Activated CD4-positive, alpha-beta T cell treated with anti-CD3 and anti-CD28 coated beads, Interleukin-2, amount 10 ng/mL, durations not matched to agents 24 days and 14 days (primary cell): Measurements from ENCODE around the gene MAN2A1. TPM values are rescaled to one million over a fixed set of nuclear protein-coding genes. Genes with fewer than 3 reads are reported as not detected.
"Not testable (repeated sequence)": the region's sequence is repeated elsewhere in the genome, so short reads cannot be mapped to it uniquely, and the experiment has no call there.

Experiments
- DNase-seq: peaks from one replicate; pipeline ENCODE4 v3.0.0; 2022
- H3K27ac Mint-ChIP-seq: one replicate; pipeline ENCODE4 v1.8.0; 2022; ENCODE audit warnings: mild to moderate bottlenecking, mixed read lengths
- H3K27me3 Mint-ChIP-seq: one replicate; pipeline ENCODE4 v1.8.0; 2022; ENCODE audit warnings: mixed read lengths
- H3K36me3 Mint-ChIP-seq: one replicate; pipeline ENCODE4 v1.8.0; 2022; ENCODE audit warnings: low read depth, mild to moderate bottlenecking, mixed read lengths
- H3K4me1 Mint-ChIP-seq: one replicate; pipeline ENCODE4 v1.8.0; 2021; ENCODE audit warnings: mixed read lengths
- H3K4me3 Mint-ChIP-seq: one replicate; pipeline ENCODE4 v1.8.0; 2022; ENCODE audit warnings: mild to moderate bottlenecking, moderate library complexity, mixed read lengths
- H3K9me3 Mint-ChIP-seq: one replicate; pipeline ENCODE4 v1.8.0; 2021; ENCODE audit warnings: mixed read lengths
- intact Hi-C: fragments of 100-400 bp; cut with micrococcal nuclease; formaldehyde crosslinking; loops from one replicate; pipeline ENCODE4 v1.15.1; 2023
- total RNA-seq: library from RNA; stranded (reverse); gene quantifications from 2 replicates; pipeline ENCODE4 v1.2.3, GENCODE V29; 2022

The MAN2A1 gene
- total RNA-seq, 1 donor from 2014 or later, result 32.9 TPM

DNA sequence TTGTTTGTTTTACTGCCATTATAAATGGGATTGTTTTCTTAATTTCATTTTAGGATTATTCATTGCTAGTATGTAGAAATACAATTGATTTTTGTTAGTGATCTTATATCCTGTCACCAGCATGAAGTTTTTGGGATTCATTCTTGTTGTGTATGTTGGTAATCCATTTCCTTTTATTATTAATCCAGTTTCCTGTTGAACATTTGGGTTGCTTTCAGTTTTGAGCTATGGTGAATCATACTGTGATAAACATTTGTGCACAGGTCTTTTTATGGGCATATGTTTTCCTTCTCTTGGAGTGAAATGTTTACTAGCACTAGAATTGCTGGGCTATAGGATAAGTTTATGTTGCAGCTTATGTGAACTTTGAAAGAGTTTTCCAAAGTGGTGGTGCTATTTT, 69.6 kb downstream of the MAN2A1 start:
- intact Hi-C loops, result no loop called here
- Mint-ChIP-seq H3K36me3 (peaks cover 42% of the 10 kb centered on the region), H3K27ac (no peak overlapping the region), H3K4me1 (peaks cover 15% of the 10 kb centered on the region), H3K9me3 (peaks cover 9% of the 10 kb centered on the region), H3K27me3 (no peaks in the 10 kb centered on the region), H3K4me3 (no peak overlapping the region)
- DNase-seq, result no peak

DNA sequence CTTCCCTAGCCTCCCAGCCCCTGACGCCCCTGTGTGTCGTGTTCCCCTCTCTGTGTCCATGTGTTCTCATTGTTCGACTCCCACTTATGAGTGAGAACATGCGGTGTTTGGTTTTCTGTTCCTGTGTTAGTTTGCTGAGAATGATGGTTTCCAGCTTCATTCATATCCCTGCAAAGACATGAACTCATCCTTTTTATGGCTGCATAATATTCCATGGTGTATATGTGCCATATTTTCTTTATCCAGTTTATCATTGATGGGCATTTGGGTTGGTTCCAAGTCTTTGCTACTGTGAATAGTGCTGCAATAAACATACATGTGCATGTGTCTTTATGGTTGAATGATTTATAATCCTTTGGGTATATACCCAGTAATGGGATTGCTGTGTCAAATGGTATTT, 70.4 kb downstream of the MAN2A1 start:
- H3K9me3 Mint-ChIP-seq, H3K27ac Mint-ChIP-seq, DNase-seq, intact Hi-C loops, H3K27me3 Mint-ChIP-seq, H3K4me3 Mint-ChIP-seq: not testable (repeated sequence)
- peaks cover 15% of the 10 kb centered on the region for H3K4me1 Mint-ChIP-seq
- peaks cover 45% of the 10 kb centered on the region for H3K36me3 Mint-ChIP-seq

DNA sequence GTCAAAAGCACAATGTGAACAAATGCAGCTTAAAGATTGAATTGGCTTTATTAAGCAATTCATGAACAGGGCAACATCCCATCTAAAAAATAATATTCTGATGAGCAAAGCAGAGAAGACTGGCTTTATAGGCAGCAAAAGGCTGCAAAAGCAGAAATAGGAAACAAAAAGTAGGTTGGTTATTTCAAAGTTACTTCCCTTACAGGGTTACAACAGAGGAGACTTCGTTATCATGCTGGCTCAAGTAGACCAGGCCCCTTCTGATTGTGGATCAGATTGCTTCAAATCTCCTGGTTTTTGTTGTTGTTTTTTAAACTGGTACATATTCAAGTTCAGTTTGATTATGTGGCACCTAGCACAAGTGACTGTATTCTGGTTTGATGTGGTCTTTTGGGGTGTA, 73.1 kb downstream of the MAN2A1 start:
- Mint-ChIP-seq H3K36me3 (peaks cover 37% of the 10 kb centered on the region), H3K4me3 (no peak overlapping the region), H3K27me3 (no peaks in the 10 kb centered on the region), H3K9me3 (peaks cover 9% of the 10 kb centered on the region), H3K4me1 (peaks cover 12% of the 10 kb centered on the region), H3K27ac (no peak overlapping the region)
- no peak for DNase-seq
- intact Hi-C loops, result no loop called here

DNA sequence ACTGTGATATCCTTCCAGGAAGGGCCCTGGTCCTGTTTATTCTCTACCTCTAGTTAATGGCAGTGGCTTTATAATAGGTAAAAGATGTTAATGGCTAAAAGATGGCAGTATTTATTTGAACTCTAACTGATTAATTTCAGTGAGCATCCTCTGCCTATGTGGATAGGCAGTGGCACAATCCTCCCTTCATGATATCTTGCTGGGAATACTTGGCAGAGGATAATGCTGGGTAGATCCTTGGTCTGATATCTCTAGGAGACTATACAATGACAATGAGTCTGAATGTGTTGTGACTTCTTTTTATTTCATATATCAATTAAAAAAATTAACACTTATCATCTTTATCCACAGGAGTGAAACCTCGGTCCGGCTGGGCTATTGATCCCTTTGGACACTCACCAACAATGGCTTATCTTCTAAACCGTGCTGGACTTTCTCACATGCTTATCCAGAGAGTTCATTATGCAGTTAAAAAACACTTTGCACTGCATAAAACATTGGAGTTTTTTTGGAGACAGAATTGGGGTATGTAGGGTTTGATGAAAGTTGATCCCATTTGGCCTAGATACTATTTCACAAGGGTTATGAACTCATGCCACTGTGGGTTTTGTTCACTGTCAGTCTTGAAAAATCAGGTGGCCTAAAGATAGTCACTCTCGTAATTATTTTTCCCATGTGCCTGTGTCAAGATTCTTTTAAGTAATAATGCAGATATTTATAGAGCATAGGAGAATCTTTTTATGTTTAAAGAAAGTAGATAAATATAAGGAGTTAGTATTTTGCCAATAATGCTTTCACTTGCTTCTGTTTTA, 77.7 kb downstream of the MAN2A1 start:
- no peak overlapping the region for H3K27ac Mint-ChIP-seq
- intact Hi-C loops, result no loop called here
- peaks cover 5% of the 10 kb centered on the region for H3K4me1 Mint-ChIP-seq
- no peaks in the 10 kb centered on the region for H3K9me3 Mint-ChIP-seq
- H3K4me3 Mint-ChIP-seq, result no peak overlapping the region
- DNase-seq, result no peak
- no peaks in the 10 kb centered on the region for H3K27me3 Mint-ChIP-seq
- H3K36me3 Mint-ChIP-seq, result peaks cover 36% of the 10 kb centered on the region

DNA sequence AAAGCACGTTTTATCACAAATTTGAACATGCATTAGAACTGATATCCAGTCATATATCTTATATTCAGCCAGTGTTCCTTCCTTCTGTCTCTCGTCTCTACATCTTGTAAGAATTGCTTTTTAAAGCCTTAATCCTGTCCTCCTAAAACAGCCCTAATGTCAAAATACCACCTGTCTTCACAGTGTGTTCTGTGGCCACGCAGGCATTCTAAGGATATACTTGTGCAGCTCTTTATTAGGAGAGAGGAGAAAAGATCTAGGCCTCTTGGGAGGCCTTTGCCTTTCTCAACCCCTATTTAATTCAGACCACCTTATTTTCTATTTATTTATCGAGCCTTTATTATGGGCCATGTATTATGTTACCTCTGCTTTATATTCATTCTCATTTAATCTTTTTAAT, 78.3 kb downstream of the MAN2A1 start:
- Mint-ChIP-seq H3K36me3 (peaks cover 35% of the 10 kb centered on the region), H3K9me3 (no peaks in the 10 kb centered on the region), H3K4me1 (peaks cover 5% of the 10 kb centered on the region), H3K27me3 (no peaks in the 10 kb centered on the region), H3K4me3 (no peak overlapping the region), H3K27ac (no peak overlapping the region)
- no peak for DNase-seq
- intact Hi-C loops, result no loop called here

DNA sequence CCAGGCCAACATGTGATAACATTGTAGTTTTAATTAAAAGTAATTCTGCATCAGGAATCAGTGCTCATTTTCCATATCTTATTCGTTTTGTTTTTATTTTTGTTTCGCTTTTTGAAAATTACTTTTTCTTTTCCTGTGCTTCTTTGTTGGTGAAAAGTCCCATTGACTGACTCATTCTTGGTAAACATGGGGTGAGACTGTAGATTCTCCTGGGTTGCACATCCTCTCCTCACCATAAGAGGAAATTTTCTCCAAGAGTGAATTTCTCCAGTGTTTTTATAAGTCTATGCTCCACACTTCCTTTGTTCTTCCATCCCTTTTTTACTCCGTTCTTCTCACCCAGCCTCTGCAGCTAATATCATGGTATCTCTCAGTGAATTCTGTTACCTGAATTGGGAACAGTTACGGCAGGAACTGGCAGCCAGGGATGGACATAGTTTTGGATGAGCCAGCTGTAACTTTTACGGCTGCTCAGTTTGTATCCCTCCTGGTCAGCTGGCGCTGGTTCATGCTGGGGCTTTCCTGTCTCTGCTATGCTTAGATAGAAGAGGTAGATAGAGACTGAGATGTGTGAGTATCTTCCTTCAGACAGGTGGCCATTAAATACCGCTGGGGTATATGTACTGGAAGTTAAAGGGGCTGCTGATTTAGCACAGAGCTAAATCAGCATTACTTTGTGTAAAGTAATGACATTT, 80.0 kb downstream of the MAN2A1 start:
- peaks cover 5% of the 10 kb centered on the region for H3K4me1 Mint-ChIP-seq
- no peaks in the 10 kb centered on the region for H3K9me3 Mint-ChIP-seq
- H3K27me3 Mint-ChIP-seq, result no peaks in the 10 kb centered on the region
- intact Hi-C loops, result no loop called here
- no peak overlapping the region for H3K27ac Mint-ChIP-seq
- H3K4me3 Mint-ChIP-seq, result no peak overlapping the region
- no peak for DNase-seq
- H3K36me3 Mint-ChIP-seq, result peaks cover 33% of the 10 kb centered on the region

DNA sequence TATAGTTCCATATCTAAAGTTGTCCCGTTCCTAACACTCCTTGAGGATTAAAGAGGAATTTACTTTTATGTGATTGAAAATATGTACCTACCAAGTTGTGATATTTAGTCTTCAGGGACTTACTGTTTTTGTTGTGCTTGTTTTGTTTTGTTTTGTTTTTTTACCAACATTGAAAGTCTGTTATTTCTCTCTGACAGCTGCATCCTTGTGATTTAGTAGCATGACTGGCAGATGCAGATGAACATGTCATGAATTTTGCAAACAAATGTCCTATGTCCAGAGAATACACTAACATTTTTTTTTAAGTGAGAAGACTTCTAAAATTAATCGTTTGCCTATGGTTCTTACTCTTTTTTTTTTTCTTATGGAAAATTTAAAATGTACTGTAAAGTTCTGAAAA, 85.4 kb downstream of the MAN2A1 start:
- H3K36me3 Mint-ChIP-seq, result peaks cover 38% of the 10 kb centered on the region

DNA sequence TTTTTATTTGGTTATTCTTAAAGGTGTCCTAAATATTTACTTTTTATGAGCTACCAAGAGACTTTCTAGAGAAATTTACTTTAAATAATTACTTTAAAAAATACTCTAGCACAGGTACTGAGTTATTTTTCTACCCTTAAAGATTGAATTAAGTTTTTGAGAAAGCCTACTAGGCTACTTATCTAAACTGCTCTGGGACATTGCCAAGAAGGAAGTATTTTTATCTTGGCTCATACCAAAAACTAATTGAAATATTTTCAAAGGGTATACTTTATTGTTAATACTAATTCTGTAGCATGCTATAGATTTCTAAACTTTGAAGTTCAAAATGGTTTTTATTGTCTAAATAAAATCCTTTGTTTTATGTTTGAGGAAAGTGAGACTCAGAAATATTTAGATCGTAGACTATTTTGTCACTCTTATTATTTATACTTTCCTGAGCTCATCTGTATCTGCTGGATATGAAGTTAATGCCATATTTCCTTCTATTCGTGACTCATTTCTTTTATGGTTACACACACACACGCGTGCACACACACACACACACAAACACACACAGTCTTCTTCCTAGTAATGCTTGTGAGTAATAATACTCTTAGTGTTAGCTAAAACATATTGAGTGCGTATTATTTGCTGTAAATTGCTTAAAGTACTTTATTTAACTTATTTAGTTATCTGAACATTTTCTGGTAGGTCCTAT, 89.5 kb downstream of the MAN2A1 start:
- no peak for DNase-seq
- no peak overlapping the region for H3K4me3 Mint-ChIP-seq
- H3K27ac Mint-ChIP-seq, result no peak overlapping the region
- intact Hi-C loops, result no loop called here
- H3K36me3 Mint-ChIP-seq, result peaks cover 34% of the 10 kb centered on the region
- peaks cover 3% of the 10 kb centered on the region for H3K4me1 Mint-ChIP-seq
- H3K27me3 Mint-ChIP-seq, result no peaks in the 10 kb centered on the region
- H3K9me3 Mint-ChIP-seq, result no peaks in the 10 kb centered on the region

More for the DNA sequence above, 85.4 kb downstream of the MAN2A1 start:
- no peak overlapping the region for H3K4me3 Mint-ChIP-seq
- intact Hi-C loops, result no loop called here
- no peak for DNase-seq
- peaks cover 3% of the 10 kb centered on the region for H3K4me1 Mint-ChIP-seq
- no peaks in the 10 kb centered on the region for H3K27me3 Mint-ChIP-seq
- no peaks in the 10 kb centered on the region for H3K9me3 Mint-ChIP-seq
- no peak overlapping the region for H3K27ac Mint-ChIP-seq

DNA sequence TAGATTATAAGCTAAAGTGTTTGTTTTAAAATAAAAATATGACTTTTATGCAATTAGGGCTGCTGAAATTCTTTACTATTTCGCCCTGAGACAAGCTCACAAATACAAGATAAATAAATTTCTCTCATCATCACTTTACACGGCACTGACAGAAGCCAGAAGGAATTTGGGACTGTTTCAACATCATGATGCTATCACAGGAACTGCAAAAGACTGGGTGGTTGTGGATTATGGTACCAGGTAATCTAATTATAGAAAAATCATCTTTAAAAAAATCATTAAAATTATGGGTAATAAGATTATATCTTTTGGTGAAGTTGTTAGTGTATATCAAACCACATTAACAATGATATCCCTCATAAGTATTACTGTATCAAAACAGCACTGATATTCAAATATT, 95.0 kb downstream of the MAN2A1 start:
- Mint-ChIP-seq H3K4me3 (no peak overlapping the region), H3K9me3 (no peaks in the 10 kb centered on the region), H3K27me3 (no peaks in the 10 kb centered on the region), H3K36me3 (peaks cover 35% of the 10 kb centered on the region), H3K4me1 (peaks cover 2% of the 10 kb centered on the region), H3K27ac (no peak overlapping the region)
- intact Hi-C loops, result loop anchor here (5.0 kb wide), 1 partner anchor 92 kb away; no protein-coding TSS in a partner anchor
- DNase-seq, result no peak

DNA sequence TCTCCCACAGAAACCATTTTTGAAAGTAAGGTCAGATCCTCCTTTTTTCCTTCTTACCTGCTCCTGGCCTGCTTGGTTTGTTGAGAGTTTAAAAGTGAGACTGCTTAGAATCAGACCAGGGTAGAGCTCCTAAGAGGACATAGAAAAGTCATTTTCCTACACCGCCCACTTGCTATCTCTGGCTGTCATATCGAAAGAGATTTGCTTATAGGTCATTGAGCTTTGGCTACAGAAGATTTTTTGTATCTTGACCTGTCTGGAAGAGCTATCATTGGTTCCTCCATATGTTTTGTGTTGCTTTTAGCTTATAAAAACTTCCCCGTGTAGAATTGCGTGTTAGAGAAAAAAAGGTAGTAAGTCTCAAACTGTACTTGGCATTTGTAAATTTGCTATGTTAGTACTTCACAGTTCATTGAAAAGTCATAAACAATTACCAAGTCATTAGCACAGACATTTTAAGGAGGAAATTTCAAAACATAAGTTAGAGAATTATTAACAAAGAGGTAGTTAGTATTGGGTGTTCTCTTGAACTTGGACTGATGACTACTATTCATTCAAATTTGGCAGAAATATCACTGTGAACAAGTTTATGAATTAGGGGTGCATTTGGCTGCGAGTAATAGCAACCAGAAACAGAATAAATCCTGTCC, 96.6 kb downstream of the MAN2A1 start:
- intact Hi-C loops, result loop anchor here (5.0 kb wide), 1 partner anchor 94 kb away; no protein-coding TSS in a partner anchor
- no peaks in the 10 kb centered on the region for H3K9me3 Mint-ChIP-seq
- no peak for DNase-seq

DNA sequence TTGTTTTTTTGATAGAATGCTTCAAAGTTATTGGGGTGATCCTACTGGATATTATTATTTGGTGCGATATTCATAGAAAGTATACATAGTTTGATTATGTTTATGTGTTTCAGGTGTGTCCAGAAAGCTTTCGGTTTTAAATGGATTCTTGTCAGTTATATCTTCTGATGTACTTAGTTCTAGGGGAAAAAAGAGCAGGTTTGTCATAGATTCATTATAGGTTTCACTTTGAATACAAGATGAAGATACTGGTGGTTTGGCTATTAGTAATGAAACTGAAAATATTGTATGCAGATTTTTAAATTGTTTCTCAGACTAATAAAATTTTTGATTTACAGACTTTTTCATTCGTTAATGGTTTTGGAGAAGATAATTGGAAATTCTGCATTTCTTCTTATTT, 98.9 kb downstream of the MAN2A1 start:
- peaks cover 6% of the 10 kb centered on the region for H3K9me3 Mint-ChIP-seq
- intact Hi-C loops, result loop anchor here (5.0 kb wide), 1 partner anchor 96 kb away; no protein-coding TSS in a partner anchor
- peaks cover 51% of the 10 kb centered on the region for H3K36me3 Mint-ChIP-seq
- no peak for DNase-seq
- no peaks in the 10 kb centered on the region for H3K27me3 Mint-ChIP-seq
- peaks cover 2% of the 10 kb centered on the region for H3K4me1 Mint-ChIP-seq
- no peak overlapping the region for H3K27ac Mint-ChIP-seq
- H3K4me3 Mint-ChIP-seq, result no peak overlapping the region

More for the DNA sequence above, 96.6 kb downstream of the MAN2A1 start:
- no peaks in the 10 kb centered on the region for H3K27me3 Mint-ChIP-seq
- H3K4me1 Mint-ChIP-seq, result peaks cover 2% of the 10 kb centered on the region
- H3K36me3 Mint-ChIP-seq, result peaks cover 36% of the 10 kb centered on the region
- no peak overlapping the region for H3K4me3 Mint-ChIP-seq
- H3K27ac Mint-ChIP-seq, result no peak overlapping the region

DNA sequence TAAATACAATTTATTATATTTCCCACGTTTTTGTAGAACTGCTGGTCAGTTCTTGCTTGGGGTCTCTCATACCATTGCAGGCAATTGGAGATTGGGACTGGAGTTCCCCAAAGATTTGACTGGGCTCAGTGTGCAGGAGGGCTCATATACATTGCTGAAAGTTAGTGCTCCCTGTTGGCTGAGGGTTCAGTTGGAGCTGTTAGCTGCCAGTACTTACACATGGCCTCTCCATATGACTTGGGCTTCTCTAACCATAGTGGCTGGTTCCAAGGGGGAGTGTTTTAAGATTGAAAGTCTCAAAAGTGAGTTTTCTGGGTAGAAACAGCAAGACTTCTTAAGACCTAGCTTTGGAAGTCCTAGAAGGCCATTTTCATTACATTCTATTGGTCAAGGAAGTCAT, 102.9 kb downstream of the MAN2A1 start:
- DNase-seq, result no peak
- Mint-ChIP-seq H3K27ac (no peak overlapping the region), H3K27me3 (no peaks in the 10 kb centered on the region), H3K9me3 (peaks cover 11% of the 10 kb centered on the region), H3K4me1 (peaks cover 5% of the 10 kb centered on the region), H3K4me3 (no peak overlapping the region), H3K36me3 (peaks cover 57% of the 10 kb centered on the region)
- intact Hi-C loops, result no loop called here

DNA sequence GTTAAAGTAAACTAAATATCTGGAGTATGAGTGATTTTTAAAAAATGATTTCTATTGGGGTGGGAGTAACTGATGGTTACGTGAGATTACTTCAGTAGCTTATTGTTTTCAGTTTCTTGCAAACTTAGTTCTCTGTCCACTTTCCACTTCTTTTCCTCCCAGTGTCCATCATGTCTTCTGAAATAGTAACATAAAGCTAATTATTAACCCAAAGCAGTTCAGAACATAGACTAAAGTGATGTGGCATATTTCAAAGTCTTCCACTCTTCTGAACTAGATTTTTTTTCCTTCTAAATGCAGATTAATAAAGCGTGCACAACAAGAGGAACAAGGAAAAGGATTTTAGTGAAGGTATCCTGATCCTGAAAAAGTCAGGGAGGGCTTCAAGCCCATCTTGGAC, 114.1 kb downstream of the MAN2A1 start:
- H3K27ac Mint-ChIP-seq, result no peak overlapping the region
- intact Hi-C loops, result no loop called here
- H3K36me3 Mint-ChIP-seq, result peaks cover 26% of the 10 kb centered on the region
- no peaks in the 10 kb centered on the region for H3K4me1 Mint-ChIP-seq
- H3K27me3 Mint-ChIP-seq, result no peaks in the 10 kb centered on the region
- no peak for DNase-seq
- no peak overlapping the region for H3K4me3 Mint-ChIP-seq
- H3K9me3 Mint-ChIP-seq, result no peaks in the 10 kb centered on the region
